Large intestine (tissue), 3 donors: ENCODE data around the gene MTARC2. TPM values are rescaled to one million over a fixed set of nuclear protein-coding genes. Genes with fewer than 3 reads are reported as not detected.

ENCODE experiments used
- DNase-seq, 2 donors: peaks; one replicate each; pipeline versions ENCODE4 v3.0.0 to v3.0.0-alpha.2; 2013
- H3K27ac ChIP-seq: one replicate; pipeline ENCODE4 v1.5.1; 2013; ENCODE audit warnings: low read length
- H3K27me3 ChIP-seq: 2 replicates; pipeline ENCODE4 v1.6.1; 2013; ENCODE audit warnings: low read length; ENCODE audit not compliant: control insufficient read depth, insufficient read depth
- H3K36me3 ChIP-seq: 2 replicates; pipeline ENCODE4 v1.6.1; 2013; ENCODE audit warnings: low read length; ENCODE audit not compliant: control insufficient read depth, insufficient read depth
- H3K4me1 ChIP-seq: one replicate; pipeline ENCODE4 v1.6.1; 2013; ENCODE audit warnings: low read length; ENCODE audit not compliant: control insufficient read depth, insufficient read depth
- H3K4me3 ChIP-seq: one replicate; pipeline ENCODE4 v1.5.1; 2013; ENCODE audit warnings: low read length
- H3K9me3 ChIP-seq: one replicate; pipeline ENCODE4 v1.6.1; 2013; ENCODE audit warnings: mild to moderate bottlenecking, low read depth, low read length, moderate library complexity; ENCODE audit not compliant: control insufficient read depth
- WGBS: methylation state at CpG from one replicate; pipeline ENCODE4 v1.1.5; 2013; ENCODE audit warnings: low lambda C conversion rate; ENCODE audit not compliant: insufficient coverage; 5-methylcytosine and 5-hydroxymethylcytosine counted together
- polyA plus RNA-seq: library from polyadenylated mRNA; unstranded; fragments of 120-200 nt; gene quantifications from one replicate; pipeline ENCODE4 v1.2.1, GENCODE V29; 2013

Gene MTARC2
- polyA plus RNA-seq, 1 donor: 93.5 TPM

DNA sequence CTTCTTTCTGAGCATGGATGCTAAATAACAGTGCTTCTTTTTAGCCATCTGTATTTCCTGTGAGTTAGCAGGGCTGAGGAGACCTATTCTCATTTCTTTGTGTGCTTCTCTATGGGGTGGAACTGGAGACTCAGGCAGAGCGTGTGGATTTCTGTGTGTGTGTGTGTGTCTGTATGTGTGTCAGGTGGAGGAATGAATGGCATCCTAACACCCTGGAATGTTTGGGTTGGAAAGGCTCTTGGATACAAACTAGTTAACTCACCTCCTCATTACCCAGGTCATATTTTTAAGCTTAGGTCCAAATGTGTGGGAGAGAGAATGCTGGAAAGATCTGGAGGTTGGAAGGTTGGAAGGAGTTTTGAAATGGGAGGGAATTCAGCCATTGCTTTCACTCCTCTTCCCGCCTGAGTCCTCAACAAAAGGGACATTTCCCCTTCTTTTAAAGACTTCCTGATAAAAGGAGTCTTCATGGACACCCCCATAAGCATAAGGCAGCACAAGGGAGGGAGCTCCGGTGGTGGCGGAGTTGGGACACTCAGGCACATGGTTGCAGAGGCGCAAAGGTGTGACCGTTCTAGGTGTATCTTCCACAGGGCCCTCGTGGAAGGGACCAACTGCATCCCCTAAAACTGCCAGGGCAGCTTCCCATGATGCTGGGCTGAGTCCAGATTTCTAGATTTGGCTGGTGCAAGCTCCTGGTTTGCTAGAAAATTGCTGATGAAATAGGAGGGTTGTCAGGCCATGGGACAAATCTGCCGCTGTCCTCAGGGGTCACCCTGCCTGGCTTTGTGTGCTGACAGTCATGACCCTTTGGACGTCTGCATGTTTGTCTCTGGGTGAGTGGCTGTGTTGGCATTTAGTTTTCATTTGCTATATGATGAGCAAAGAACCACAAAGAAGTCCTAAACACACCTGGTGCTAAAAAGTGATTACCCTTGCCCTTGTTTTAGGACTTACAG is 76.2 kb downstream of the MTARC2 start:
- Histone ChIP-seq H3K36me3 (no peaks in the 10 kb centered on the region), H3K4me3 (no peak overlapping the region), H3K4me1 (no peaks in the 10 kb centered on the region), H3K27me3 (no peaks in the 10 kb centered on the region), H3K9me3 (no peaks in the 10 kb centered on the region), H3K27ac (no peak overlapping the region)
- WGBS: no CpG with 5 or more reads among the region's 9 CpGs
- DNase-seq: no peak

- H3K27ac ChIP-seq: no peak overlapping the region
- no peaks in the 10 kb centered on the region for H3K27me3 ChIP-seq
- no peak overlapping the region for H3K4me3 ChIP-seq
- 77% methylated on average over 3 of the region's 6 CpGs for WGBS
- no peaks in the 10 kb centered on the region for H3K4me1 ChIP-seq
- H3K36me3 ChIP-seq: no peaks in the 10 kb centered on the region
- no peak for DNase-seq
- no peaks in the 10 kb centered on the region for H3K9me3 ChIP-seq
Observed at GRCh38 chr1:220825819-220826551, 77.9 kb downstream of the MTARC2 start.

DNA sequence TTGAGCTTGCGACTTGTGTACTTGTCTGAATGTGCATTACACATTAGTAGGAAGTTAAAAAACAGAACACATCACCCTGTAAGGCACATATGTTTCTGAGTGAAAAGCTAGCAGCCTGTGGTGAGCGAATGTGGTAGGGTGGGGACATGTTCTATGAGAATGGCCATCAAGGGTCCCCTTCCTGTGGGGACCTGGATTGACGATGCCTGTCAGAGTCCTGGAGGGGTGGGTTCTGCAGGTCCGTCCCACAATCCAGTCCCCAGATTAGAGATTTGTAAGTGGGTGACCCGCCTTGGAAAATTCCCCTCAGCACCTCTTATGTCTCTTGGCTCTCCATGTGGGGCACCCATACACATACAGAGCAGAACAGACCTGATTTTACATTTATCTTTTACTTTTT is 78.6 kb downstream of the MTARC2 start:
- DNase-seq: no peak
- no peaks in the 10 kb centered on the region for H3K9me3 ChIP-seq
- H3K27me3 ChIP-seq: no peaks in the 10 kb centered on the region
- no peak overlapping the region for H3K4me3 ChIP-seq
- H3K27ac ChIP-seq: no peak overlapping the region
- H3K4me1 ChIP-seq: no peaks in the 10 kb centered on the region
- H3K36me3 ChIP-seq: no peaks in the 10 kb centered on the region
- WGBS: no CpG with 5 or more reads among the region's 5 CpGs

DNA sequence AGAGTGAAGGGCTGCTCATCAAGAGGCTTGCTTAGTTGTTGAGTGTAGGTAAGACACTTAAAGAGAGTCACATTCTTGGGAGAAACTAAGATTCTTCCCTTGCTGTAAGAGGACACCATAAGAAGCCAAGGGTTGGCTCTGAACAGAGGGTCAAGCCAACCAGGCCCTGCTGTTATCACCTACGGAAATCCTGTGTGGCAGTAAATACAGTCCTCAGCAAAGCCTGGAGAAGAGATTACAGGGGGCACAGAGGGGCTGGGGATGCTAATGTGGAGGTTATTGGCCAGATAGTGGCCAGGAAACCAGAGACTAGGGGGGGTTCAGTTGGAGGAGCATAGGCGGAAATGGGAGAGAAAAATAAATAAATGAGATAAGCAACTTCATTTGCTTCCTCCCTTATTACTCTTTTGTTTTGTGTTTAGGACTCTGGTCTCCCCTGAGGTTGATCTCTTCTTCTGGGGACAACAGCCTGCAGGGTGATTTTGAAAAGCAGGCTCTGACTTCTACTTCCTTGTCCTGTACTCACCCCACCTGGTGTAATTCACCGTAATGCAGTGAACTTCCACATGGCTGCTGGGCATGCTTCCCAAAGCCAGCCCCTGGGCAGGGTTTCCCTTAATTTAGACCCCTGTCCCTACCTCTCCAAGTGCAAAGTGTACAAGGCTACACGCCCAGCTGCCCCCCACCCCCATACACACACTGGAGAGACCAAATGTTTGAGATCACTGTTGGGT is 79.5 kb downstream of the MTARC2 start:
- no CpG with 5 or more reads among the region's 4 CpGs for WGBS
- Histone ChIP-seq H3K9me3 (no peaks in the 10 kb centered on the region), H3K4me3 (no peak overlapping the region), H3K27ac (peak overlapping the region; percentile 16), H3K4me1 (no peaks in the 10 kb centered on the region), H3K36me3 (no peaks in the 10 kb centered on the region), H3K27me3 (no peaks in the 10 kb centered on the region)
- peak in 1 of 2 donors; percentile 30 for DNase-seq

GRCh38 chr1:220828179-220828490 is 80.0 kb downstream of the MTARC2 start:
- no peak overlapping the region for H3K4me3 ChIP-seq
- DNase-seq: peak; percentile 47 to 71
- H3K27ac ChIP-seq: peak overlapping the region; percentile 16
- no peaks in the 10 kb centered on the region for H3K36me3 ChIP-seq
- no peaks in the 10 kb centered on the region for H3K9me3 ChIP-seq
- no peaks in the 10 kb centered on the region for H3K4me1 ChIP-seq
- no CpG with 5 or more reads among the region's 4 CpGs for WGBS
- no peaks in the 10 kb centered on the region for H3K27me3 ChIP-seq

- H3K36me3 ChIP-seq: no peaks in the 10 kb centered on the region
- no peak overlapping the region for H3K4me3 ChIP-seq
- no peak overlapping the region for H3K27ac ChIP-seq
- DNase-seq: no peak
- H3K9me3 ChIP-seq: no peaks in the 10 kb centered on the region
- no peaks in the 10 kb centered on the region for H3K4me1 ChIP-seq
- no peaks in the 10 kb centered on the region for H3K27me3 ChIP-seq
- WGBS: 80% methylated on average over 1 of the region's 4 CpGs
Observed at GRCh38 chr1:220828950-220829586, 80.9 kb downstream of the MTARC2 start.

- no peak for DNase-seq
- Histone ChIP-seq H3K27ac (no peak overlapping the region), H3K4me1 (no peaks in the 10 kb centered on the region), H3K27me3 (no peaks in the 10 kb centered on the region), H3K36me3 (no peaks in the 10 kb centered on the region), H3K4me3 (no peak overlapping the region), H3K9me3 (no peaks in the 10 kb centered on the region)
- no CpG with 5 or more reads among the region's 2 CpGs for WGBS
Observed at GRCh38 chr1:220833436-220833835, 85.3 kb downstream of the MTARC2 start.

Other genes with a start within 250 kb of the MTARC2 start
- 3.9 TPM for gene MARK1, start 220.2 kb upstream of the MTARC2 start, polyA plus RNA-seq
- gene C1orf115, start 58.0 kb upstream of the MTARC2 start, polyA plus RNA-seq: 154 TPM
- 35.7 TPM for gene MTARC1, start 38.6 kb downstream of the MTARC2 start, polyA plus RNA-seq
- gene HLX, start 131.1 kb downstream of the MTARC2 start, polyA plus RNA-seq: 15.9 TPM